NT2/D1 (cell line): ENCODE results near the gene MACF1.

Source experiments
- DNase-seq: peaks from one replicate; pipeline ENCODE4 v3.0.0-alpha.2; 2011; ENCODE audit warnings: low read depth, low spot score
- H3K27me3 ChIP-seq: 2 replicates; pipeline ENCODE4 v1.6.0; 2011; ENCODE audit warnings: mild to moderate bottlenecking; ENCODE audit not compliant: insufficient read length, insufficient read depth
- H3K36me3 ChIP-seq: 2 replicates; pipeline ENCODE4 v1.6.1; 2011; ENCODE audit warnings: mild to moderate bottlenecking, low read length, mixed read lengths; ENCODE audit not compliant: insufficient read depth, insufficient read length
- H3K4me1 ChIP-seq: 2 replicates; pipeline ENCODE4 v1.5.1; 2011; ENCODE audit not compliant: insufficient read depth, insufficient read length
- H3K4me3 ChIP-seq: 2 replicates; pipeline ENCODE4 v1.5.1; 2011; ENCODE audit warnings: low read depth; ENCODE audit not compliant: insufficient read length
- H3K9ac ChIP-seq: 2 replicates; pipeline ENCODE4 v1.6.0; 2011; ENCODE audit warnings: low read depth; ENCODE audit not compliant: insufficient read length
- H3K9me3 ChIP-seq: 2 replicates; pipeline ENCODE4 v1.5.1; 2011; ENCODE audit warnings: mild to moderate bottlenecking, low read length; ENCODE audit not compliant: insufficient read depth
- SUZ12 ChIP-seq: IDR thresholded peaks from 2 replicates; pipeline ENCODE4 v1.6.1; 2011; ENCODE audit not compliant: insufficient read length, insufficient read depth; ENCODE audit errors: extremely low read depth
- YY1 ChIP-seq: IDR thresholded peaks from 2 replicates; pipeline ENCODE4 v1.6.1; 2011; ENCODE audit not compliant: insufficient read length, insufficient read depth
- ZNF274 ChIP-seq: IDR thresholded peaks from 2 replicates; pipeline ENCODE4 v1.6.1; 2011; ENCODE audit warnings: mild to moderate bottlenecking, low read depth, low read length

The MACF1 gene

GRCh38 chr1:39348278-39348677 is 143.8 kb downstream of the MACF1 start:
- no peaks in the 10 kb centered on the region for H3K4me1 ChIP-seq
- H3K9ac ChIP-seq: no peak overlapping the region
- H3K36me3 ChIP-seq: peaks cover 84% of the 10 kb centered on the region
- no peaks in the 10 kb centered on the region for H3K9me3 ChIP-seq
- no peak for TF ChIP-seq YY1
- TF ChIP-seq ZNF274: no peak
- TF ChIP-seq SUZ12: no peak
- no peak for DNase-seq
- no peaks in the 10 kb centered on the region for H3K27me3 ChIP-seq
- H3K4me3 ChIP-seq: no peak overlapping the region

- no peak for DNase-seq
- Histone ChIP-seq H3K9ac (no peak overlapping the region), H3K4me3 (no peak overlapping the region), H3K4me1 (no peaks in the 10 kb centered on the region), H3K9me3 (no peaks in the 10 kb centered on the region), H3K36me3 (peaks cover 95% of the 10 kb centered on the region), H3K27me3 (no peaks in the 10 kb centered on the region)
- TF ChIP-seq ZNF274 (no peak), SUZ12 (no peak), YY1 (no peak)
Observed at GRCh38 chr1:39352881-39353280, 148.4 kb downstream of the MACF1 start.

GRCh38 chr1:39354572-39354971 is 150.1 kb downstream of the MACF1 start:
- Histone ChIP-seq H3K4me3 (no peak overlapping the region), H3K9me3 (no peaks in the 10 kb centered on the region), H3K27me3 (no peaks in the 10 kb centered on the region), H3K4me1 (no peaks in the 10 kb centered on the region), H3K9ac (no peak overlapping the region), H3K36me3 (peaks cover 95% of the 10 kb centered on the region)
- TF ChIP-seq SUZ12 (no peak), YY1 (no peak), ZNF274 (no peak)
- no peak for DNase-seq

GRCh38 chr1:39358491-39358890 is 154.0 kb downstream of the MACF1 start:
- H3K9me3 ChIP-seq: no peaks in the 10 kb centered on the region
- H3K36me3 ChIP-seq: peaks cover 90% of the 10 kb centered on the region
- H3K27me3 ChIP-seq: no peaks in the 10 kb centered on the region
- no peak overlapping the region for H3K9ac ChIP-seq
- DNase-seq: no peak
- no peaks in the 10 kb centered on the region for H3K4me1 ChIP-seq
- H3K4me3 ChIP-seq: no peak overlapping the region
- no peak for TF ChIP-seq ZNF274
- TF ChIP-seq SUZ12: no peak
- no peak for TF ChIP-seq YY1

GRCh38 chr1:39359028-39359570 is 154.6 kb downstream of the MACF1 start:
- H3K4me3 ChIP-seq: no peak overlapping the region
- H3K27me3 ChIP-seq: no peaks in the 10 kb centered on the region
- no peaks in the 10 kb centered on the region for H3K9me3 ChIP-seq
- no peaks in the 10 kb centered on the region for H3K4me1 ChIP-seq
- H3K36me3 ChIP-seq: peaks cover 89% of the 10 kb centered on the region
- no peak overlapping the region for H3K9ac ChIP-seq
- no peak for DNase-seq
- TF ChIP-seq ZNF274 (no peak), YY1 (no peak), SUZ12 (no peak)

GRCh38 chr1:39360731-39361130 is 156.2 kb downstream of the MACF1 start:
- TF ChIP-seq YY1: no peak
- no peak for TF ChIP-seq ZNF274
- no peak for TF ChIP-seq SUZ12
- Histone ChIP-seq H3K4me3 (no peak overlapping the region), H3K36me3 (peaks cover 79% of the 10 kb centered on the region), H3K4me1 (no peaks in the 10 kb centered on the region), H3K9ac (no peak overlapping the region), H3K27me3 (no peaks in the 10 kb centered on the region), H3K9me3 (no peaks in the 10 kb centered on the region)
- DNase-seq: no peak

GRCh38 chr1:39361446-39361845 is 157.0 kb downstream of the MACF1 start:
- DNase-seq: no peak
- Histone ChIP-seq H3K4me3 (no peak overlapping the region), H3K9ac (no peak overlapping the region), H3K9me3 (no peaks in the 10 kb centered on the region), H3K36me3 (peaks cover 81% of the 10 kb centered on the region), H3K4me1 (no peaks in the 10 kb centered on the region), H3K27me3 (no peaks in the 10 kb centered on the region)
- no peak for TF ChIP-seq YY1
- no peak for TF ChIP-seq SUZ12
- TF ChIP-seq ZNF274: no peak

GRCh38 chr1:39363267-39363666 is 158.8 kb downstream of the MACF1 start:
- peaks cover 80% of the 10 kb centered on the region for H3K36me3 ChIP-seq
- TF ChIP-seq ZNF274 (no peak), SUZ12 (no peak), YY1 (no peak)
- H3K4me3 ChIP-seq: no peak overlapping the region

More at GRCh38 chr1:39363267-39363666, 158.8 kb downstream of the MACF1 start:
- no peak overlapping the region for H3K9ac ChIP-seq
- H3K9me3 ChIP-seq: no peaks in the 10 kb centered on the region
- no peaks in the 10 kb centered on the region for H3K27me3 ChIP-seq
- DNase-seq: no peak
- no peaks in the 10 kb centered on the region for H3K4me1 ChIP-seq
